HCT116 (cell line): ENCODE measurements around the gene SP3.

Source experiments
- CTCF ChIP-seq, 3 experiments: fragments of 200-600 bp in 1 of 3; sonication (generic) in 1 of 3; IDR thresholded peaks in 2 of 3; conservative IDR thresholded peaks in 1 of 3; 2 replicates each; pipeline ENCODE4 v1.5.1; 2012 to 2017; ENCODE audit warnings: low read depth in 2 of 3, low read length in 2 of 3, antibody characterized with exemption in 1 of 3, borderline replicate concordance in 1 of 3, control low read depth in 1 of 3, mild to moderate bottlenecking in 1 of 3, mixed read lengths in 1 of 3, mixed run types in 1 of 3, moderate library complexity in 1 of 3; ENCODE audit not compliant: insufficient read depth in 1 of 3
- EGR1 ChIP-seq: IDR thresholded peaks from 2 replicates; pipeline ENCODE4 v1.6.1; 2012; ENCODE audit warnings: low read depth
- EZH2 ChIP-seq: fragments of 200-600 bp; sonication (generic); IDR thresholded peaks from 2 replicates; pipeline ENCODE4 v1.6.1; 2017; ENCODE audit warnings: antibody characterized with exemption, mixed run types
- EZH2phosphoT487 ChIP-seq: fragments of 200-600 bp; IDR thresholded peaks from 2 replicates; pipeline ENCODE4 v1.6.1; 2018; ENCODE audit warnings: antibody characterized with exemption, borderline replicate concordance
- MAX ChIP-seq: IDR thresholded peaks from 2 replicates; pipeline ENCODE4 v1.6.1; 2012
- POLR2A ChIP-seq: IDR thresholded peaks from 2 replicates; pipeline ENCODE4 v1.7.0; 2011; ENCODE audit warnings: borderline replicate concordance; ENCODE audit not compliant: insufficient read depth, insufficient read length; ENCODE audit errors: extremely low read depth
- POLR2AphosphoS5 ChIP-seq: IDR thresholded peaks from 2 replicates; pipeline ENCODE4 v1.6.1; 2011; ENCODE audit warnings: mild to moderate bottlenecking, low read depth, low read length, moderate library complexity
- REST ChIP-seq: IDR thresholded peaks from 2 replicates; pipeline ENCODE4 v1.6.1; 2012; ENCODE audit warnings: low read depth
- SIN3A ChIP-seq: IDR thresholded peaks from 2 replicates; pipeline ENCODE4 v1.6.1; 2012; ENCODE audit warnings: low read depth
- TCF7L2 ChIP-seq: IDR thresholded peaks from 2 replicates; pipeline ENCODE4 v1.7.0; 2011; ENCODE audit warnings: borderline replicate concordance, inconsistent platforms; ENCODE audit not compliant: insufficient read depth, insufficient read length; ENCODE audit errors: extremely low read depth
- YY1 ChIP-seq: IDR thresholded peaks from 2 replicates; pipeline ENCODE4 v1.6.1; 2011; ENCODE audit warnings: low read length, low read depth, moderate library complexity, mild to moderate bottlenecking; ENCODE audit not compliant: insufficient replicate concordance; ENCODE audit errors: extremely low read depth
- ZBTB33 ChIP-seq: IDR thresholded peaks from 2 replicates; pipeline ENCODE4 v1.6.1; 2011; ENCODE audit warnings: mild to moderate bottlenecking, low read length, moderate library complexity; ENCODE audit not compliant: insufficient replicate concordance; ENCODE audit errors: extremely low read depth
- ZNF274 ChIP-seq: fragments of 200-500 bp; sonication (Bioruptor generic); IDR thresholded peaks from 2 replicates; pipeline ENCODE4 v1.6.1; 2014; ENCODE audit warnings: mild to moderate bottlenecking, low read depth, low read length, inconsistent platforms

GRCh38 chr2:173941567-173941966 is 23.6 kb downstream of the SP3 start:
- TF ChIP-seq CTCF (IDR thresholded peaks at IDR 0.05 in 2 of 3, conservative IDR thresholded peaks at IDR 0.05 in 1 of 3; ENCODE audit: borderline replicate concordance in 1 of 3, insufficient read depth in 1 of 3, low read depth in 2 of 3, low read length in 2 of 3) (no peak), POLR2A (no peak), POLR2AphosphoS5 (no peak), SIN3A (no peak), YY1 (no peak), EZH2phosphoT487 (no peak), EGR1 (no peak), ZBTB33 (no peak), REST (no peak), EZH2 (no peak), ZNF274 (no peak), MAX (no peak), TCF7L2 (no peak)
